GM19452 (cell line): ENCODE measurements around the gene CASK.

Experiments used
- ATAC-seq: cut with Tn5 transposase; IDR thresholded peaks from one replicate; pipeline ENCODE4 v1.9.1; 2021; ENCODE audit not compliant: unreplicated experiment

CASK gene

GRCh38 chrX:41590641-41591040, 332.7 kb downstream of the CASK start:
- no peak for ATAC-seq

- no peak for ATAC-seq
Measured at GRCh38 chrX:41589634-41590270, 333.6 kb downstream of the CASK start.

GRCh38 chrX:41588271-41588670, 335.1 kb downstream of the CASK start:
- no peak for ATAC-seq

- ATAC-seq = no peak
Measured at GRCh38 chrX:41580423-41581064, 342.8 kb downstream of the CASK start.

GRCh38 chrX:41563876-41564275, 359.5 kb downstream of the CASK start:
- no peak for ATAC-seq

- peak; percentile 94 for ATAC-seq
Measured at GRCh38 chrX:41561045-41561444, 362.3 kb downstream of the CASK start.

GRCh38 chrX:41559235-41560052, 363.9 kb downstream of the CASK start:
- no peak for ATAC-seq

- ATAC-seq = no peak
Measured at GRCh38 chrX:41558531-41558930, 364.8 kb downstream of the CASK start.

- no peak for ATAC-seq
Measured at GRCh38 chrX:41556958-41557357, 366.4 kb downstream of the CASK start.

GRCh38 chrX:41553688-41554087, 369.7 kb downstream of the CASK start:
- ATAC-seq = no peak

- no peak for ATAC-seq
Measured at GRCh38 chrX:41548411-41548810, 374.9 kb downstream of the CASK start.

GRCh38 chrX:41543668-41544067, 379.7 kb downstream of the CASK start:
- ATAC-seq = no peak

GRCh38 chrX:41543025-41543424, 380.3 kb downstream of the CASK start:
- ATAC-seq = no peak

- no peak for ATAC-seq
Measured at GRCh38 chrX:41542536-41542935, 380.8 kb downstream of the CASK start.

- ATAC-seq = no peak
Measured at GRCh38 chrX:41542135-41542534, 381.2 kb downstream of the CASK start.

GRCh38 chrX:41541386-41541785, 382.0 kb downstream of the CASK start:
- no peak for ATAC-seq

- no peak for ATAC-seq
Measured at GRCh38 chrX:41538707-41539106, 384.6 kb downstream of the CASK start.

- ATAC-seq = no peak
Measured at GRCh38 chrX:41530085-41530484, 393.3 kb downstream of the CASK start.

- no peak for ATAC-seq
Measured at GRCh38 chrX:41529221-41529620, 394.1 kb downstream of the CASK start.

- no peak for ATAC-seq
Measured at GRCh38 chrX:41528784-41529183, 394.6 kb downstream of the CASK start.

GRCh38 chrX:41526925-41527324, 396.4 kb downstream of the CASK start:
- no peak for ATAC-seq

- ATAC-seq = no peak
Measured at GRCh38 chrX:41526271-41526670, 397.1 kb downstream of the CASK start.
